Measurements from ENCODE around the gene CCDC170. TPM values are rescaled to one million over a fixed set of nuclear protein-coding genes. Genes with fewer than 3 reads are reported as not detected.
A peak's percentile ranks its signal among the peaks of the same experiment; 100 is the strongest.

Gene CCDC170
- total RNA-seq, 1 donor from 2014 or later = 0.14 TPM

- Histone ChIP-seq H3K4me2 (ENCODE audit: low read length) (no peak overlapping the region), H3K36me3 (ENCODE audit: insufficient read depth, low read length) (no peaks in the 10 kb centered on the region), H3K9ac (ENCODE audit: low read length) (no peak overlapping the region), H3K27ac (ENCODE audit: low read depth, low read length) (no peak overlapping the region), H3K79me2 (ENCODE audit: insufficient read depth, low read length) (no peaks in the 10 kb centered on the region), H3K27me3 (ENCODE audit: insufficient read depth, low read length) (no peaks in the 10 kb centered on the region), H3K4me1 (ENCODE audit: insufficient read depth, low read length) (no peaks in the 10 kb centered on the region), H2AFZ (ENCODE audit: low read depth, low read length) (no peak overlapping the region), H3K4me3 (ENCODE audit: insufficient read depth, low read depth, low read length) (no peak overlapping the region), H3K9me3 (ENCODE audit: insufficient read depth, low read depth, low read length) (no peaks in the 10 kb centered on the region), H4K20me1 (ENCODE audit: insufficient read depth, low read length) (no peaks in the 10 kb centered on the region)
- Mint-ChIP-seq H3K4me3 (ENCODE audit: unreplicated experiment) (no peak overlapping the region), H3K9me3 (ENCODE audit: unreplicated experiment) (peaks cover 21% of the 10 kb centered on the region), H3K27ac (ENCODE audit: unreplicated experiment) (no peak overlapping the region), H3K27me3 (ENCODE audit: low read depth, unreplicated experiment) (no peaks in the 10 kb centered on the region), H3K36me3 (ENCODE audit: low read depth, unreplicated experiment) (no peaks in the 10 kb centered on the region), H3K4me1 (ENCODE audit: low read depth, unreplicated experiment) (no peaks in the 10 kb centered on the region)
- FAIRE-seq (no peak), DNase-seq (ENCODE audit: low read depth) (no peak)
- TF ChIP-seq EZH2 (IDR thresholded peaks at IDR 0.05; ENCODE audit: insufficient read depth, low read length) (no peak), CTCF (IDR thresholded peaks at IDR 0.05; ENCODE audit: insufficient read depth, low read depth, low read length) (no peak)
Measured at GRCh38 chr6:151566557-151566956, 72.7 kb downstream of the CCDC170 start.

- H2AFZ ChIP-seq (ENCODE audit: low read depth, low read length) = peak overlapping the region; percentile 71
- FAIRE-seq = no peak
Measured at GRCh38 chr6:151576633-151577032, 82.8 kb downstream of the CCDC170 start.

More at GRCh38 chr6:151576633-151577032, 82.8 kb downstream of the CCDC170 start:
- Histone ChIP-seq H3K4me3 (ENCODE audit: insufficient read depth, low read depth, low read length) (no peak overlapping the region), H3K9me3 (ENCODE audit: insufficient read depth, low read depth, low read length) (no peaks in the 10 kb centered on the region), H3K4me1 (ENCODE audit: insufficient read depth, low read length) (no peaks in the 10 kb centered on the region), H3K36me3 (ENCODE audit: insufficient read depth, low read length) (no peaks in the 10 kb centered on the region), H3K27ac (ENCODE audit: low read depth, low read length) (no peak overlapping the region), H3K79me2 (ENCODE audit: insufficient read depth, low read length) (no peaks in the 10 kb centered on the region), H3K9ac (ENCODE audit: low read length) (no peak overlapping the region), H3K4me2 (ENCODE audit: low read length) (peak overlapping the region; percentile 44), H3K27me3 (ENCODE audit: insufficient read depth, low read length) (no peaks in the 10 kb centered on the region), H4K20me1 (ENCODE audit: insufficient read depth, low read length) (no peaks in the 10 kb centered on the region)
- H3K4me1 Mint-ChIP-seq (ENCODE audit: low read depth, unreplicated experiment) = no peaks in the 10 kb centered on the region
- H3K27me3 Mint-ChIP-seq (ENCODE audit: low read depth, unreplicated experiment) = no peaks in the 10 kb centered on the region
- H3K4me3 Mint-ChIP-seq (ENCODE audit: unreplicated experiment) = no peak overlapping the region
- H3K27ac Mint-ChIP-seq (ENCODE audit: unreplicated experiment) = no peak overlapping the region
- DNase-seq (ENCODE audit: low read depth) = peak; percentile 0
- H3K9me3 Mint-ChIP-seq (ENCODE audit: unreplicated experiment) = no peaks in the 10 kb centered on the region
- H3K36me3 Mint-ChIP-seq (ENCODE audit: low read depth, unreplicated experiment) = no peaks in the 10 kb centered on the region
- TF ChIP-seq CTCF (IDR thresholded peaks at IDR 0.05; ENCODE audit: insufficient read depth, low read depth, low read length) (no peak), EZH2 (IDR thresholded peaks at IDR 0.05; ENCODE audit: insufficient read depth, low read length) (no peak)
